ENCODE data around the gene SPATA25.
"Not testable (repeated sequence)": the region's sequence is repeated elsewhere in the genome, so short reads cannot be mapped to it uniquely, and the experiment has no call there.

SPATA25 gene, protein sequence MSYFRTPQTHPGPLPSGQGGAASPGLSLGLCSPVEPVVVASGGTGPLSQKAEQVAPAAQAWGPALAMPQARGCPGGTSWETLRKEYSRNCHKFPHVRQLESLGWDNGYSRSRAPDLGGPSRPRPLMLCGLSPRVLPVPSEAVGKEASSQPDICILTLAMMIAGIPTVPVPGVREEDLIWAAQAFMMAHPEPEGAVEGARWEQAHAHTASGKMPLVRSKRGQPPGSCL

DNA sequence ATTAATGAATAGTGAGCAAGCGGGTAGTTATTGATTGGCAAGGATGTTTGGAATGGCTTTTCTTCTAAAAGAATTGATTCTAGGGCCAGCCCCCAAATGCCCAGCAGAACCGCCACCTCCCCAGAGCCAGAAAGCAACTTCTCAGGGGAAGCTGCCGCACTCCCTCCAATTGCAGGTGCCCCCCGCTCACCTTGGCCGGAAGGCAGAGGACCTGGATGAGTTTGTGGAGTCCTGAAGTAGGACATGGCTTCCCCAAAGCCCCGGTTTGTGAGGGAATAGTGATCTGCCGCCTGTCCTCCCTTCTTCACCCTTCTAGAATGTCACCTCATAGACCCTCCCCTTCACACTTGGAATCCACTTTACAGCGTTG is at the start of gene SPATA25:
SPATA25 (minus strand) TSS at position 277 of the 370 bp plus-strand sequence; CDS start at position 245, 32 bp downstream.
- DNase-seq (ENCODE audit: low spot score), result no peak

DNA sequence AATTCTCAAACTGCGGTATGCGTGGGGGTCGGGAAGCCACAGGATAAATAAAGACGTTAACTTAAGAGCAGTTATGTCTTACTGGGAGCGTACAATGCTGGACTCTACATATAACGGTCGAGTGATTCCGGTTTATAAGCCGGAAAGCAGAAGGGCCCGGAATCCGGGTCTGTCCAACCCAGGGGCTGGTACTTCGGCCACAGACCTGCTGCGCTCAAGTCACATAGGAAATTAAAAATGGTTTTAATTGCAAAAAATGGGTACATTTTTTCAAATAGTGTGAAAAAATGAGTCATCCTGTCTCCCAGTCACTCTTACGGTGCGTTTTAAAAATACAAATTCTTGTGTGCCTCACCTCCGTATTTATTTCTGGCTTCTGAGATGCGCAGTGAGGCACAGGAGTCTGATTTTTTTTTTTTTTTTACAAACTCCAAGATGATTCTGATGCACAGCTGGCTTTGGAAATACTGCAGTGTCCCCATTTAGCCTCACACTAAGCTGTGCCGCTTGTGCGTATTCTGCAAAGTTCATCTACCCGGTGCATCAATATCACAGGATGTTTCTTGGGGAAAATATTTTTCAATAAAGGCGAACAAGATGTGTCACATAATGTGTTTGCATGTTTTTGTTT is 48.1 kb upstream of the SPATA25 start:
- DNase-seq (ENCODE audit: low spot score), result no peak

DNA sequence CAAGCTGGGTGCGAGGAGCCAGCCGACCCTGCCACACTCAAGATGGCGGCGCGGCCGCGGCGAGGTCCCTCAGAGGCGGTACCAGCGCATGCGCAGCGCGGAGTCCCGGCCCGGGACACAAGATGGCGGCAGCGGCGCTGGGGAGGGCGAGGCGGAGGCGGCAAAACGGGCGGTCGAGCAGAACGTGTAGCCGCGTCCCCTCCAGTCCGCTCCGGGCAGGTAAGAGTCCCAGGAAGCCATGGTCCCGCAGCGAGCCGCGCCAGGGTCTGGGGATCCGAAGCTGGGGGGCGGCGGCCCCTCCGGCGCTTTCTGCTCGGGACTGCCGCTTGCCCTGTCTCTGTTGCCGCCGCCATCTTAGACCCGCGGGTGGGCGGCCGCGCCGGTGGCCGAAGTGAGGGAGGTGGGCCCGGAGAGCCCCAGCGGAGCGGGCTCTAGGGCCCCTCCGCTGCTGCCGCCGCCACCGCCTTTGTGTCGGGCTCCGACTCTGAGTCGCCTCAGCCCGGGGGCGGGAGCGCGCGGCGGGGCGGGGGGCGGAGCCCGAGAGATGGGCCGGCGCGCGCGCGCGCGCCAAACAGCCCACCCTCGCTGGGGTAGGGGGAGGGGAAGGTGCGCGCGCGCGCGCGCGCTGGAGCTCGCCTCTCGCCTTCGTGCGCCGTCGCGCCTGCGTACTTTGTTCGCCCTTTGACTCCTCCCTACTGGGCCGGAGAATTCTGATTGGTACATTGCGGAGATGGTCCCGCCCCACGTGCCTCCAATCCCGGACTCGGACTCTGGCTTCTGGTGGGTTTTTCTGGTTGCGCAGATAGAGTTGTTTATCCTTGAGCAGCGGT is 47.4 kb upstream of the SPATA25 start, which contains the start of gene PCIF1:
PCIF1 (plus strand) TSS at position 98 of the 830 bp plus-strand sequence. CDS start 4,317 bp downstream, outside the sequence.
- peak; percentile 98 for DNase-seq (ENCODE audit: low spot score)

DNA sequence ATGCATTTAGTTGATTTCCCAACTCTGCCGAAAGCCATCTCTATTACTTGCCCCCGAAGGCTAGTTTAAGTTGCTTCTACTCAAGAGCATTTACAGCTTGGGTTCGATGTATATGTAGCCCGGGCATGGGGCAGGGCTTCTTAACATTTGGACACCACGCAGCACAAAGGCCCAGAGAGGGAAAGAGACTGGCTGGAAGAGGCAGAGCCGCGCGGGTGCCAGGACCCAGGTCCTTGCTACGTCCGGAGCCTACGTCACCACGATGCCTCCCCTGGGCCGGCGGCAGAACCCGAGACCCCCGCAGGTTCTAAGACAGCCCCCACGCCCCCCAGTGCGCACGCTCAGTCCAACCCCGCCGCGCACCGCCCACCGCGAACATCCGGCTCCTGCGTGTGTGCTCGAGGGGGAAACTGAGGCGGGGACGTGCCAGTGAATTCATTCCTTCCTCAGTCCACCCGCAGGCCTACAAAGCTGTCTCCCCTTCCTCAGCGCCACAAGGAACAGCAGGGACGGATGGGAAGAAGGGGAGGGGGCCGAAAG is 46.7 kb upstream of the SPATA25 start:
- peak; percentile 53 for DNase-seq (ENCODE audit: low spot score)

DNA sequence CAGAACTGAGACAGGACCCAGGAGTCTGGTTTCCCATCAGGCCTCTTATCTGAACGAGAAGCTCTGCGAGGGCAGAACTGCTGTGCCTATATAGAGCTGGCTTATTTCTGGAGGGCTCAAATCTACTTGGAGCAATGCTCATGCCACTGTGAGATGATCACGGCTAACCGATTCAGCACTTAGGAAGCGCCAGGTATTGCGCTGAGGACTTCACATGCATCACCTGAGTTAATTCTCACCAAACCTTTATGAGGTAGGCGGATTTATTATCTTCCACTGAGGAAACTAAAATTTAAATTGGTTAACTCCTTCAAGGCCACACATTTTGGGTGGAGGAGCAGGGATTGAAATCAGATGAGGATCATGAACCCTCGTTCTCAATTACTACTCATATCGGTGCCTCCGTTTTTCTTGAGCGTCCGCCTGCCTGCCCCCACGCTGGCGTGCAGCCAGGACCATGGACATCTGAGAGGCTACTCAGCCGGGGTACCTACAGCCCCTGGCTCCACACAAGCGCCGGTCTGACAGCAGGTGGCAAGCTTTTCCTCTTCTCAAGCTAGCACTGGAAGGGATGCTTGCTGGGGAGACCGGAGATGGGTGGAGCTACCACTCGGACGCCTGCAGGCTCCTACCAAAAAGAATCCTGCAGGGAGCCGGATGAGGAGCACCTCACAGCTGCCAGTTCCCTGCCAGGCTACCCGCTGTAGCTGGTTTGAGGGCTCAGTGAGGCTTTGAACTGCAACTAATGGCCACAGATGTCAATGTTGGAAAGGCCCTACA is 46.0 kb upstream of the SPATA25 start:
- peak; percentile 97 for DNase-seq (ENCODE audit: low spot score)

DNA sequence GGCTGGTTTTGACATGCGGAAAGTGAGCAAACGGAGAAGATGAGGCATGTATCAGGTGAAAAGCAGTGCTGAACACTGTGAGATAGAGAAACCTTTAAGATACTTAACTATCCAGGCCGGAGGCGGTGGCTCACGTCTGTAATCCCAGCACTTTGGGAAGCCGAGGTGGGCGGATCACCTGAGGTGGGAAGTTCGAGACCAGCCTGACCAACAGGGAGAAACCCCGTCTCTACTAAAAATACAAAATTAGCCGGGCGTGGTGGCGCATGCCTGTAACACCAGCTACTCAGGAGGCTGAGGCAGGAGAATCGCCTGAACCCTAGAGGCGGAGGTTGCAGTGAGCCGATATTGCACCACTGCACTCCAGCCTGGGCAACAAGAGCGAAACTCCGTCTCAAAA is 44.3 kb upstream of the SPATA25 start:
- not testable (repeated sequence) for DNase-seq (ENCODE audit: low spot score)

DNA sequence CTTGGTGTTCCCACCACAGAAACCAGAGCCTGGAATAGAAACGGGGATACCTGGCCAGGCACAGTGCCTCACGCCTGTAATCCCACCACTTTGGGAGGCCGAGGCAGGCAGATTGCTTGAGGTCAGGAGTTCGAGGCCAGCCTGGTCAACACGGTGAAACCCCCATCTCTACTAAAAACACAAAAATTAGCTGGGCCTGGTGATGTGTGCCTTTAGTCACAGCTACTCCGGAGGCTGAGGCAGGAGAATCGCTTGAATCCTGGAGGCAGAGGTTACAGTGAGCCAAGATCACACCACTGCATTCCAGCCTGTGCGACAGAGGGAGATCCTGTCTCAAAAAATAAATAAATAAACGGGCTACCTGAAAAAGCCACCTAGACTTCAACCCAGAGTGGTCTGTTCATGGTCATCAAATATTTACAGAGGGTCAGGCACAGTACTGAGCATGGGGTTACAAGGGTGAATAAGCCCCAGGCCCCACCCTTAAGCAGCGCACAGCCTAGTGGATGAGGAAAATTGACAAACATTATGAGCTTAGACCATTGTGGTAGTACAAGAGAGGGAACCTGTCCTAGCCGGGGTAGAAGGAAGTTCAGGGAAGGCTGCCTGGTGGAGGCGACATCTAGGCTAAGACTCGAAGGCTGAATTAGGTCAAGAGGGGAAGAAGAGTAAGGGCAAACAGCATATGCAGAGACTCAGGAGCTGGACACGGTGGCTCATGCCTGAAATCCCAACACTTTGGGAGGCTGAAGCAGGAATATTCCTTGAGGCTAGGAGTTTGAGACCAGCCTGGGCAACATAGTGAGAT is 39.9 kb upstream of the SPATA25 start:
- DNase-seq (ENCODE audit: low spot score), result no peak

DNA sequence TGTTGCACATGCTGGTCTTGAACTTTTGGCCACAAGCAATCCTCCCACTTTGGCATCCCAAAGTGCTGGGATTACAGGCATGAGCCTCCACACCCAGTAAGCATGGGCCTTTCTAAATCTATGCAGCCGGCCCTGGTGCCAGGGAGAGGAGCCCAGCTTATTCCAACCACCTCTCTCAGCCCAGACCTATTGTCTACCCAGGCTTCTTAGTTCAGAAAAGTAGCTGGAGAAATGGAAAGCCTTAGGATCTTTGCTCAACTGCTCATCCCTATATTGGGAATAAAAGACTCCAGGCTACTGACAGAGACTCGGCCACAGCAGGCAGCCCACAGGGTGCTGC is 39.3 kb upstream of the SPATA25 start:
- no peak for DNase-seq (ENCODE audit: low spot score)

DNA sequence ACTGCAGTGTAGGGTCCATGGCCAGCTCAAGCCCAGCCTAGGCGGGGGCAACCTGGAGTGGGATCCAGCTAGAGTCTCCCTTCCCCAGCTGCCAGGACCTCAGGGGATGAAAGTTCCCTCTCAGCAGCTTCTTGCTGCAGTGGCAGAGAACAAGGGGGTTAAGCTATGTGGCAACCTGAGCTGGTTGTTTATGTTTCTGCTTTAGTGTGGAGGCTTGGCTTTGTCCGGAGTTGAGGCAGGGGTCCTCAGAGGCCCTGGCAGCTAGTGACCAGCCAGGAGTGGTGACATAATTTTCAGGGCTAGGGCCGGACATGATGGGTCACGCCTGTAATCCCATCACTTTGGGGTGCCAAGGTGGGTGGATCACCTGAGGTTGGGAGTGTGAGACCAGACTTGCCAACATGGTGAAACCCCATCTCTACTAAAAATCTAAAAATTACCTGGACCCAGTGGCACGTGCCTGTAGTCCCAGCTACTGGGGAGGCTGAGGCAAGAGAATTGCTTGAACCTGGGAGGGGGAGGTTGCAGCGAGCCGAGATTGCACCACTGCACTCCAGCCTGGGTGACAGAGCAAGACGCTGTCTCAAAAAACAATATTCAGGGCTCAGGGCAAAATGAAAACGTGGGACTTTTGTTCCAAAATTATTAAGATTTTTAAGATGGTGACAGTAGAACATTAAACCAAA is 38.5 kb upstream of the SPATA25 start:
- no peak for DNase-seq (ENCODE audit: low spot score)

DNA sequence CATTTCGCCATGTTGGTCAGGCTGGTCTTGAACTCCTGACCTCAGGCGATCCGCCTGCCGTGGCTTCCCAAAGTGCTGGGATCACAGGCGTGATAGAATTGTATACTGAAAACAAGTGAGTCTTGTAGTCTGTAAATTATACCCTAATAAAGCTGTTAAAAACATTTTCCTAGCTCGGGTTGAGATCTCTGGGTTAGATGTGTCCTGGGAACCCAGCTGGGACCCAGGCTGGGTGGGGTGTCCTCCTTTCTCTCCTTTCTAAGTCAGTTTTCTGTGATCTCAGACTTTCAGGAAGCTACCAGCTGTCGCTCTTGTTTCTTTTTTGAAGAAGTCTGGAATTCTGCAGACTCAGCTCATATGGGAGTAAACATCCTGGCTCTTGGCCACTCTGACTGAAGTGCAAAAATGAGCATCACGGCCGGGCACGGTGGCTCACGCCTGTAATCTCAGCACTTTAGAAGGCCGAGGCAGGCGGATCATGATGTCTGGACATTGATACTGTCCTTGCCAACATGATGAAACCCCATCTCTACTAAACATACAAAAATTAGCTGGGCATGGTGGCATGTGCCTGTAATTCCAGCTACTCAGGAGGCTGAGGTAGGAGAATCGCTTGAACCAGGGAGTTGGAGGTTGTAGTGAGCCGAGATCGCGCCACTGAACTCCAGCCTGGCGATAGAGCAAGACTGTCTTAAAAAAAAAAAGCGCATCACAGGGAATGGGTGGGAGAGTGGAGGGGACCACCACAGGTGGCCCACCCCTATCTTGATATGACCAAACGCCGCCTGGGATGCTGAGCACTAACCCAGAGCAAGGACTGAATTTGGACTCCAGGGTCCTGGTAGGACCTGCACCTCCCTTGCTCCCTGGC is 37.2 kb upstream of the SPATA25 start:
- no peak for DNase-seq (ENCODE audit: low spot score)

DNA sequence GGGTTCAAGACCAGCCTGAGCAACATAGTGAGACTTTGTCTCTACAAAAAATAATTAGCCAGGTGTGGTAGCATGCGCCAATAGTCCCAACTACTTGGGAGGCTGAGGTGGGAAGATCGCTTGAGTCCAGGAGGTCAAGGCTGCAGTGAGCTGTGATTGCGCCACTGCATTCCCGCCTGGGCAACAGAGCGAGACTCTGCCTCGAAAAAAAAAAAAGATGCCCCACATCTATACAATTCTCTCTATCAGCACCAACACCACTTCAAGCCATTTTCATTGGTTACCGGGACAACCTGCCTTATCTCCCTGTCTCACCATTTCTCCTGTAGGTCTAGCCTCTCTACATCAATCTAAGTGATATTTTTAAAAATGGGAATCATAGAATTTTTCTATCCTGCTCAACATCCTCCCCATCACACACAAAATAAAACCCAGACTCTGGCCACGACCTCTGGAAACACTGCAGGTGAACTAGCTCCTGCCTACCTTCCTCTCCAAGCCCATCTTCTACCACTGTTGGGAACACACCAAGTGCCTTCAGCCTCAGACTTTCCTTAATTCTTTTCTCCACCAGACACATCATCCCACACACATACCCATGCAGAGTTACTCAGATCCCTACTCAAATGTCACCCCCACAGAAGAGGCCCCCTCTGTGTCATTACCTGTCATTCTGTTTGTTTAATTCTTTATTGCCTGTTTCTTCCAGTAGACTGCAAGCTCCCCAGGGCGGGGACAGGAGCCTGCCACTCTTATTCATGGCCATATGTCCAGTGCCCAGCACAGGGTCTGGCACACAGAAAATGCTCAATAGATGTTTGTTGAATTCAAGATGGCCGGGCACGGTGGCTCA is 34.1 kb upstream of the SPATA25 start:
- no peak for DNase-seq (ENCODE audit: low spot score)

DNA sequence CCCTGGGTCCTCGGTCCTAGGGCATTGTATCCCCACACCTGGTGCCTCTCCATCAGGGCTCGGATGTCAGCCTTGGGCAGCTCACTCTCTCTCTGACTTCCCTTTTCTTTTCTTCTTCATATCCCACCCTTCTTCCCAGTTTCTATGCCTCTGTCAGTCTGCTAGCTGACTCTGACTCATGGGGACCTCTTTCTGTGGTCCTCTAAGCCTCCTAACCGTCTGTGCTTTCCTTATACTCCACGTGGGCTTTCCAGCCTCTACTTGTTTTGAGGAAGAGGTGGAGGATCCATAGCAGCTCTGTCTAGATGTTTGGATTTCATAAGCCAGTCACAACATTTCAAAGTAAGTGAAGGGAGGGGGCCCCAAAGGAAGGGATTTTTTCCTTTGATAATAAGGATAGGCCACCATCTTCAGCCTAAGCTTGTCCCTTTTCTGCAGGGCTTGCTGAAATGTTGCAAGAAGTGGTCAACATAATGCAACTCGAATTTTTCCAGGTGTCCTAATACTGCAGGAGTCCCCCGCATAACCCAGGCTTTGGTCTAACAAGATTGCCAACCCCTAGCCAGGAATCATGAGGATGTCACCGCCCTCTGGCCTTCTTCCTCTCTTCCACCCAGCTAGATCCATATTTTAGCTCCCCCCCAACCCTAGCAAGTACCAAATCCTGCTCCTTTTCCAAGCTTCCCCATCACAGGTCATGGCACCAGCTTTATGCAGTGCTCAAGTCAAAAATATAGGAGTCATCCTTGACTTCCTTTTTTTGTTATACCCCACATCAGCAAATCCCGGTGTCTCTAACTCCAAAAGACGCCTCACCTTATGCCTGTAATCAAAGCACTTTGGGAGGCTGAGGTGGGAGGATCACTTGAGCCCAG is 33.3 kb upstream of the SPATA25 start:
- DNase-seq (ENCODE audit: low spot score), result no peak

DNA sequence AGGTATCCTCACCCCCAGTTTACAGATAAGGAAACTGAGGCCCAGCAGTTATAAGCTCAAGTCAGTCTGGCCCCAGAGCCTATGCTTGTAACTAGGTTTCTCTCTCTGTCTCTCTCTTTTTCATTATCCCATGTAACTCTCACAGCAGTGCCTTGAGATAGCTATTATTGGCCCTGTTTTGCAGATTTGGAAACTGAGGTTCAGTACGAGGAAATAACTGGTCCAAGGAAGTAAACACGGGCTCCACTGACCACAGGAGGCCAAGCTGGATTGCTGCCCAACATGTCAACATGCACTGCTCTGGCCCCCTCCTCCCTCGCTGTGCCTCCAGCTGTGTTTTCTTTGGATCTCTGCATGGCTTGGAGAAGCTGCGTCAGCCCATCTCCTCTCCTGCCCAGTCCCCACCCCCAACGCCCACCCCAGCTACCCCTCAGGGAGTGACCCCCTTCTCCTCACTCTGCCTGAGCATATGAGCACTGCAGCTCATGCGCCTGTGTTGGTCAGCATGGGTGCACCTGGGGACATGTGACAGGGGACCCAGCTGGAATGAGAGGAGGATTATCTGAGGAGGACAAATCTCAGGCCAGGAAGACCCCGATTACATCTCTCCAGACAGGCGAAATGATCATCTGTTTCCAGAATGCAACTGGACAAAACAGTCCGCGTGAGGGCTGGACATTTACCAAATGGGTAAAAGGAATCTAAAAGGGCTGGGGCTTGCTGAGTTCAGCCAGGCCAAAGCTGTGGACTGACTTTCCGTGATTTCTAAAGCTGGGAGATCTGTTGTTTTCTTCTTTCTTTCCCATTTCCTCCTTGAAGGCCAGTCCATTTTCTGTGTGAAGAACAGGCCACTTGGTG is 32.3 kb upstream of the SPATA25 start:
- no peak for DNase-seq (ENCODE audit: low spot score)

DNA sequence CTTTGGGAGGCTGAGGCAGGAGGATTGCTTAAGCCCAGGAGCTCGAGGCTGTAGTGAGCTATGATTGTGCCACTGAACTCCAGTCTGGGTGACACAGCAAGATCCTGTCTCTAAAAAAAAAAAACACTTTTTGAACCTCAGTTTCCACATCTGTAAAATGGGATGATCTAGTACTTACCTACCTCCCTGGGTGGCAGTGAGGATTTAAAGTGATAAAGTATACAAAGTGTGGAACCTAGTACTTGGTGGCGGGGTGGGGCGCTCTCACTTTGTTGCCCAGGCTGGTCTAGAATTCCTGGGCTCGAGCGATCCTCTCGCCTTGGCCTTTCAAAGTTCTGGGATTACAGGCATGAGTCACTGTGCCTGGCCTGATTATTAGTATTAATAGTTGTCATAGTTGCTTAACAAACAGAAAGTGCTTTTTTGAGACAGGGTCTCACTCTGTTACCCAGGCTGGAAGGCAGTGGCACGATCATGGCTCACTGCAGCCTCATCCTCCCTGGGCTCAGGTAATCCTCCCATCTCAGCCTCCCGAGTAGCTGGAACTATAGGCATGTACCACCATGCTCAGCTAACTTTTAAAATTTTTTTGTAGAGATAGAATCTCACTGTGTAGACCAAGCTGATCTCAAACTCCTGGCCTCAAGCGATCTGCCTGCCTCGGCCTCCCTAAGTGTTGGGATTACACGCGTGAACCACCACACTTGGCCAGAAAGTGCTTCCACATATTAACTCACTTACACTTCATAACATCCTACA is 31.5 kb upstream of the SPATA25 start:
- DNase-seq (ENCODE audit: low spot score), result no peak

DNA sequence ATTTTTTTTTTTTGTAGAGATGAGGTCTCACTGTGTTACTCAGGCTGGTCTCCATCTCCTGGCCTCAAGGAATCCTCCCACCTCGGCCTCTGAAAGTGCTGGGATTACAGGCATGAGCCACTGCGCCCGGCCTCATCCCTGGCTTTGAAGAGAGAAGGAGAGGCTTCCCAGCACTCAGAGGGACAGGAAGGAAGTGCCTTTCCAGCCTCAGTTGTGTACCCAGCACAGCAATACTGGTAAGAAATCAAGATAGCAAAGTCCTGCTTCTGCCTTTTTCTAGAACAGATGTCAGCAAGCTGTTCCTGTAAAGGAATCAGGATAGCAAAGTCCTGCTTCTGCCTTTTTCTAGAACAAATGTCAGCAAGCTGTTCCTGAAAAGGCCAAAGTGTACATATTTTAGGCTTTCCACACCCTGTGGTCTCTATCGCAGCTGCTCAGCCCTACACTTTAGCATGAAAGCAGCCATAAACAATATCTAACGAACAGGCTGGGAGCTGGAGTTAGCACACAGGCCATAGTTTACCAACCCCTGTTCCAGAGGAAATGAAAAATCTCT is 30.8 kb upstream of the SPATA25 start:
- no peak for DNase-seq (ENCODE audit: low spot score)

DNA sequence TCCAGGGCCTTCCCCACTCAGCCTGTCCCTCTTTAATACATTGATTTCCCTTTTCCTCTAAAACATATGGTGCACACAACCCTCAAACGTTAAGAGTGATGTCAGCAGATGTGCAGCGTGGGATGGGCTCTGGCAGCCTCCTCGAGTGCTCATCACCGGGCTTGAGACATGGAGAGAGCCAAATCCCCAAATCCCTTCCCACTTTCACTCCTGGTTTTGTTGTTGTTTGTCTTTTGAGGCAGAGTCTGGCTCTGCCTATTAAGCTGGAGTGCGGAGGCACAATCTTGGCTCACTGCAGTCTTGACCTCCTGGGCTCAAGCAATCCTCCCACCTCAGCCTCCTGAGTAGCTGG is 30.3 kb upstream of the SPATA25 start:
- DNase-seq (ENCODE audit: low spot score), result no peak

Data from SW480 (cell line).